ENCODE data around the gene MMP24. TPM values are rescaled to one million over a fixed set of nuclear protein-coding genes. Genes with fewer than 3 reads are reported as not detected.

The MMP24 gene
- total RNA-seq = 0.26 and 0.93 TPM in 2 replicates

DNA sequence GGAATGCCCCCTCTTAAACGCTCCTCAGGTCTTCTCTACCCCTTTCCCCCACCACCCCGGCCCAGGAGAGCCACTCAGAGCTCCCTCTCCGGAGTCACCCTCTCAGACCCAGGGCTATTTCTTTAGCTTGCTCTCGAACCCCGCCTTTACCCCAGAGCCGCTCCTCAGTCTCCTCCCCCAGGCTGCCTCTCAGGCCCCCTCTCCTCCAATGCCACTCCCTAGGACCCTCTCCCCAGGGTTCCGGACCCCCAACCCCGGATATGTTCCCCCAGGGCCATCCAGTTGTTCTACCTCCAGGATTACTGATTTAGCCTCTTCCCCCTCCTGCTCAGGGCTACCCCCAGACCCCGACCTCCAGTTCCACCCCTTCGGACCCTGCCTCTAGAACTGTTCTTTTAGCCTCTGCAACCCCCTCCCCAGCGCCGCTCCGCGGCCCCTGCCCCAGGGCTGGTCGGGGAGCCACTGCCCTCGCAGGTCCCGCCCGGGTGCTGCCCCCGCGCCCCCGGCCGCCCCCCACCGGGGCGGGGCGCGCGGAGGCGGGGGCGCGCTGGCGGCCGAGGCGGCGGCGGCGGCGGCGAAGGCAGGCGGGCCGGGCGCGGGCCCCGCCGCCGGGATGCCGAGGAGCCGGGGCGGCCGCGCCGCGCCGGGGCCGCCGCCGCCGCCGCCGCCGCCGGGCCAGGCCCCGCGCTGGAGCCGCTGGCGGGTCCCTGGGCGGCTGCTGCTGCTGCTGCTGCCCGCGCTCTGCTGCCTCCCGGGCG is at the start of gene MMP24:
MMP24 (plus strand) TSS at position 565 of the 758 bp plus-strand sequence; CDS start at position 614, 49 bp downstream.

DNA sequence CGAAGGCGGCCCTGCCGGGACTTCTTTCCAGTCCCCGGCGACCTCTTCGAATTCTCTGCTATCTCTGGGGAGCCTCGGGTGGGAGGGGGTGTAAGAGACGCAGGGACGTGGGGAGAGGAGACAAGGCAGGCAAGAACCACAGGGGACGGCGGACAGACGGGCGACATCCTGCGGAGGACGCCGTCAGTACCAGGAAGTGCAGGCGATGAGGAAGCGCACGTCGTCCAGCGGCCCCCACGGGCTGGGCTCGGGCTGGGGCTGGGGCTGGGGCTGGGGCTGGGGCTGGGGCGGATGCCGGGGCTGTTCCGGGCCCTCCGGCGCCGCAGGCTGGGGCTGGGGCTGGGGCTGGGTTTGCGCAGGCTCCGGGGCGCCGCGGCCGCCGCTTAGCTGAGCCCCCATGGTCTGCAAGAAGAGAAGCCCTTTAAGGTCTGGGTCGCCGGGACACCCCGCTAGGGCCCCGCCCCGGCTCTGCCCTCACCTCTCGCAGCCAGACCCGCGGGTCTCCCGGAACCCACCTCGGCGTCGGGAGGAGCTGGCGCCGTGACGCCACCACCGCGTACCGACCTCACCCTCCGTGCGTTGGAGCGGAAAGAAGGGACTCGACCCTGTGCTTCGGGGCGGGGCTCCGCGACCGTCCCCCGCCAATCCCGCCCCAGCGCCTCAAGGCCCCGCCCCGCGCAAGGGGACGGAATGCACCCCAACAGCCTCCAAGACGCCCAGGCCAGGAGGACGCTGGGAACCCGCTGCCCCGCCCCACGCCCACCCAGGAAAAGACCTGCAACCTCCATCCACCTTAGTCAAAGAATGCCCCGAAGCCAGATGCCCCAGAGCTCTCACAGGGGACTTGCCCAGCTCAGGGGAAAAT is 51.3 kb downstream of the MMP24 start, which contains the start of gene MMP24OS:
MMP24OS (minus strand) TSS at position 592 of the 865 bp plus-strand sequence; CDS start at position 399, 193 bp downstream.

DNA sequence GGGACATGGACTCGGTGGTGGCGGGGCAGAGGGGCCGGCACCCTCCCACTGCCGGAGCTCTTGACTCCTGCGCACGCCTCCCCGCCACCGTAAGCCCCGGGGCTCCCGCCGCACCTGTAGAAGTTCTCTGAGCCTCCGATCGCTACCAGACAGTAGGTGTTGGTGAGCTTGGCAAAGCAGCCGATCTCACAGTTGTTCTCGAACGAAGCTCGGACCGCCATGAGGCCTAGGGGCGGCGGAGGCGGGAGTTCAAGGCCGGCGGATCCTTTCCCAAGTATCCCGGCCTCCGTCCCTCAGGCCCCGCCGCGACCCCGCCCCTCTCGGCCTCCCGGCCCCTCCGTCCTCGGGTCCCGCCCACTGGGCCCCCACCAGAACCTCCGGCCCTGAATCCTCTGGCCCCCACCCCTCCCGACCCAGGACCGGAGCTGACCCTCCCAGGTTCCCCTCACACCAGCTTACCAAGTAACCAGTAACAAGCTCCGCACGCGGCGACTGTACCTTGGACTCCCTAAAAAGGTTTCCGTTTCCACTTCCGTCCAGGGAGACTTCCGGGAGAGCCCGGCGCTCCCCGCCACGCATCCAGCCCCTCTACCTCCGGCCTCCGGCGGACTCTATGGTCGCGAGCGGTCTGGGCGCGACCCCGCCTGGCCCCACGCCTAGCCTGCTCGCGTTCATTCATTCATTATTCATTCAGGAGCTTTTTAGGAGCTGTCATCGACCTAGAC is 57.9 kb downstream of the MMP24 start, which contains the start of gene EIF6:
EIF6 (minus strand) TSS at position 506 of the 725 bp plus-strand sequence; CDS start at position 221, 285 bp downstream.

DNA sequence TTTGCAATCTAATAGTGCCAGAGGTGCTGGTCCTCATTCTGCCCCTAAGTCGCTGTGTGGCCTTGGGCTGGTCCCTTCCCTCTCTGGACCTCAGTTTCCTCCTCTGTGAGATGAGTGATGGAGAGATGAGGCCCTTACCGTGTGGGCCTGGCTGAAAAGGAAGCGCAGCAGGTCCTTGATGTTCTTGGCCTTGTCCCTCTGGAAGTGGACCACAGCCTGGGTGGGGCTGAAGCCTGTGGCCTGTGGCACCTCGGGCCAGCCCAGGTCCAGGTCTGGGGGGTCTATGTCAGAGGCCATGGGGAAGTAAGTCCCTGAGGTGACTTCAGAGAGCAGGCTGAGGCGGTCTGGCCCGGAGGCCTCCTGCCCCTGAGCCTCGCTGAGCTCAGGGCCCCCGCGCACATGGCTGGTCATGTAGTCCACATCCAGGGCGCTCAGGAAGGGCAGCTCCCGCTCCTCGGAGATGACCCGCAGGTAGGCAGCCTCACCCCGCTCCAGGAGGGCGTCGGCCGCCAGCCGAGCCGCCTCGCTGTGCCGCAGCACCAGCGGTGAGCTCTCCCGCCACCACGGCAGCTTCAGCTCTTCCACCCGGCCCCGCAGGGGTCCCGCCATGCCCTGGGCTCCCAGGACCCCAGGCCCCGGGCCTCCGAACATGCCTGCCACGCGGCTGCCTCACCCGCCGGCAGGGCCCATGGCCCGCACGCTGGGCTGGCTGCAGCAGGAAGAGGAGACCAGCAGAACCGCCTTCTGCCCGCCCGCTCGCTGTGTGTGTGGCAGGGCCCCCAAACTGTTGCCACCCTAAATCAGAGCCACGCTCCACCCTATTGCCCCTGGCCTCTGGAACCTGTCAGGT is 65.4 kb downstream of the MMP24 start, which contains the start of gene FAM83C:
FAM83C (minus strand) TSS at position 772 of the 850 bp plus-strand sequence; CDS start at position 651, 121 bp downstream.

Other genes with a start within 250 kb of the MMP24 start
- 58.0 and 78.0 TPM in 2 replicates for gene TRPC4AP, start 133.9 kb upstream of the MMP24 start, total RNA-seq
- gene EDEM2, start 79.4 kb upstream of the MMP24 start, total RNA-seq = 14.6 and 21.7 TPM in 2 replicates
- gene PROCR, start 54.6 kb upstream of the MMP24 start, total RNA-seq = 25.7 and 70.1 TPM in 2 replicates
- gene MMP24OS, start 51.4 kb downstream of the MMP24 start, total RNA-seq = 19.1 and 33.4 TPM in 2 replicates
- 83.6 and 107 TPM in 2 replicates for gene EIF6, start 58.1 kb downstream of the MMP24 start, total RNA-seq
- gene FAM83C, start 65.7 kb downstream of the MMP24 start, total RNA-seq = not detected in 2 replicates
- 17.3 and 21.3 TPM in 2 replicates for gene UQCC1, start 185.3 kb downstream of the MMP24 start, total RNA-seq
- gene GDF5, start 211.5 kb downstream of the MMP24 start, total RNA-seq = 12.7 and 16.5 TPM in 2 replicates
- gene CEP250, start 228.9 kb downstream of the MMP24 start, total RNA-seq = 12.0 and 14.5 TPM in 2 replicates

All from pericardium fibroblast (primary cell).